Adrenal gland (tissue), 12 donors: ENCODE measurements around the gene PEF1. TPM values are rescaled to one million over a fixed set of nuclear protein-coding genes. Genes with fewer than 3 reads are reported as not detected.

ENCODE experiments used
- DNase-seq, 7 donors: peaks; one replicate each; pipeline ENCODE4 v3.0.0-alpha.2; 2019 to 2020
- H3K27ac ChIP-seq, 5 donors: fragments of 200-600 bp; sonication (generic) in 4 of 5; 1 replicate in 3 of 5; 2 replicates in 2 of 5; pipeline versions ENCODE4 v1.5.1 to v1.8.0; 2016 to 2020; ENCODE audit warnings: mild to moderate bottlenecking in 1 of 5
- H3K27me3 ChIP-seq: fragments of 200-600 bp; 2 replicates; pipeline ENCODE4 v1.8.0; 2021
- H3K36me3 ChIP-seq, 2 donors: fragments of 200-600 bp; replicated peaks in 1 of 2; 1 replicate in 1 of 2; 2 replicates in 1 of 2; pipeline versions ENCODE4 v1.5.1 to v1.8.0; 2018 to 2022
- H3K4me1 ChIP-seq, 2 donors: fragments of 200-600 bp; replicated peaks in 1 of 2; 1 replicate in 1 of 2; 2 replicates in 1 of 2; pipeline versions ENCODE4 v1.5.1 to v1.8.0; 2018 to 2021
- H3K4me3 ChIP-seq, 4 donors: fragments of 200-600 bp; sonication (generic) in 3 of 4; one replicate each; pipeline ENCODE4 v1.5.1; 2016 to 2018
- H3K9me3 ChIP-seq, 3 donors: fragments of 200-600 bp; sonication (generic) in 1 of 3; replicated peaks in 1 of 3; 1 replicate in 2 of 3; 2 replicates in 1 of 3; pipeline versions ENCODE4 v1.5.1 to v1.8.0; 2016 to 2021
- POLR2A ChIP-seq, 2 donors: fragments of 450-650 bp; IDR thresholded peaks; one replicate each; pipeline ENCODE4 v1.6.1; 2017; ENCODE audit warnings: antibody characterized with exemption in 2 of 2, mild to moderate bottlenecking in 2 of 2, moderate library complexity in 1 of 2
- WGBS, 4 donors: extraction: QIAGEN DNeasy Blood & Tissue Kit in 2 of 4; methylation state at CpG; one replicate each; pipeline versions ENCODE4 v1.1.5 to v1.1.7; 2013 to 2017; 5-methylcytosine and 5-hydroxymethylcytosine counted together
- intact Hi-C, 2 donors: fragments of 100-400 bp; cut with DNase I; formaldehyde crosslinking; loops; one replicate each; pipeline versions ENCODE4 v1.14.1 to v1.15.0; 2022 to 2023
- polyA plus RNA-seq, 3 donors: library from polyadenylated mRNA; stranded (reverse); fragments of 200-250 nt in 2 of 3; fragments of 350-450 nt in 1 of 3; fragmentation: Illumina TruSeq in 1 of 3; extraction: RNeasy Lipid Tissue Mini Kit (QIAGEN cat#74804) in 1 of 3; gene quantifications; one replicate each; pipeline ENCODE4 v1.2.3, GENCODE V29; 2013 to 2014
- total RNA-seq, 9 donors: library from RNA; depleted of rRNA in 4 of 9; stranded (reverse); fragments of >200 nt in 4 of 9; fragments of 120-200 nt in 1 of 9; fragmentation: NEBNext Ultra II Directional in 1 of 9; extraction: Animal tissue kit (Norgen Biotek cat#: 25700) in 1 of 9; gene quantifications; one replicate each; pipeline versions ENCODE4 v1.1.0 to v1.2.4, GENCODE V29; 2013 to 2023
- TF ChIP-seq, protein P1 (sequence below), 6 experiments: fragments of 450-650 bp in 4 of 6; fragments of 200-600 bp in 2 of 6; sonication (generic) in 1 of 6; IDR thresholded peaks; 1 replicate in 5 of 6; 2 replicates in 1 of 6; pipeline versions ENCODE4 v1.5.1 to v1.8.0; 2016 to 2021; ENCODE audit warnings: antibody characterized with exemption in 6 of 6, mild to moderate bottlenecking in 2 of 6, moderate library complexity in 1 of 6
- donor health status: healthy with polysubstance abuse.
- donor health status: Bipolar disorder and iron deficiency.
- donor health status: DM: yes; HTN: yes; CAD: no.
- donor health status: DM: no; HTN: no; CAD: no.
- donor health status: DM: no; HTN: no; CAD: no.
- donor health status: DM: yes; HTN: yes; CAD: no.

Gene PEF1
- total and polyA plus RNA-seq, 12 donors, result 58.2 to 132 (median 86.2) TPM

DNA sequence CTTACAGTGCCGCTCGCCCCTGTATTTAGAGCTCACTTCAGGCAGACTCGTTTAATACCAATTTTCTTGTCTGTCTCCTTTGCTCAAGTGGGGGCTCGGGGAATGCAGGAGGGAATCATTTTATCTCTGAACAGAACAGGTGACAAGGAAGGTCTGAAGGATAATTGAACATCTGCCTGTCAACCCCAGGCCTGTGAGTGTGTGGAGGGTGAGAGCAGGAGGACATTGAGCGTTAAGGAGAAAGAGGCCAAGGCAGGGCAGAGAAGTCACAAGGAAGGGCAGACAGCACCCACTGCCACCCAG lies 9.7 kb upstream of the PEF1 start:
- Histone ChIP-seq H3K36me3 (no peaks in the 10 kb centered on the region), H3K27ac (no peak overlapping the region), H3K4me1 (no peaks in the 10 kb centered on the region), H3K27me3 (no peaks in the 10 kb centered on the region), H3K9me3 (no peaks in the 10 kb centered on the region), H3K4me3 (no peak overlapping the region)
- no peak for TF ChIP-seq POLR2A (IDR thresholded peaks at IDR 0.05)
- TF ChIP-seq, protein P1, sequence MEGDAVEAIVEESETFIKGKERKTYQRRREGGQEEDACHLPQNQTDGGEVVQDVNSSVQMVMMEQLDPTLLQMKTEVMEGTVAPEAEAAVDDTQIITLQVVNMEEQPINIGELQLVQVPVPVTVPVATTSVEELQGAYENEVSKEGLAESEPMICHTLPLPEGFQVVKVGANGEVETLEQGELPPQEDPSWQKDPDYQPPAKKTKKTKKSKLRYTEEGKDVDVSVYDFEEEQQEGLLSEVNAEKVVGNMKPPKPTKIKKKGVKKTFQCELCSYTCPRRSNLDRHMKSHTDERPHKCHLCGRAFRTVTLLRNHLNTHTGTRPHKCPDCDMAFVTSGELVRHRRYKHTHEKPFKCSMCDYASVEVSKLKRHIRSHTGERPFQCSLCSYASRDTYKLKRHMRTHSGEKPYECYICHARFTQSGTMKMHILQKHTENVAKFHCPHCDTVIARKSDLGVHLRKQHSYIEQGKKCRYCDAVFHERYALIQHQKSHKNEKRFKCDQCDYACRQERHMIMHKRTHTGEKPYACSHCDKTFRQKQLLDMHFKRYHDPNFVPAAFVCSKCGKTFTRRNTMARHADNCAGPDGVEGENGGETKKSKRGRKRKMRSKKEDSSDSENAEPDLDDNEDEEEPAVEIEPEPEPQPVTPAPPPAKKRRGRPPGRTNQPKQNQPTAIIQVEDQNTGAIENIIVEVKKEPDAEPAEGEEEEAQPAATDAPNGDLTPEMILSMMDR (IDR thresholded peaks at IDR 0.05), result no peak
- 86 to 97% (median 91%) methylated on average over 5 of the region's 5 CpGs for WGBS, 4 donors
- intact Hi-C loops, result loop anchor here in 1 of 2 donors (10.0 kb wide), 1 partner anchor 410 kb away; no protein-coding TSS in a partner anchor
- DNase-seq, result no peak

DNA sequence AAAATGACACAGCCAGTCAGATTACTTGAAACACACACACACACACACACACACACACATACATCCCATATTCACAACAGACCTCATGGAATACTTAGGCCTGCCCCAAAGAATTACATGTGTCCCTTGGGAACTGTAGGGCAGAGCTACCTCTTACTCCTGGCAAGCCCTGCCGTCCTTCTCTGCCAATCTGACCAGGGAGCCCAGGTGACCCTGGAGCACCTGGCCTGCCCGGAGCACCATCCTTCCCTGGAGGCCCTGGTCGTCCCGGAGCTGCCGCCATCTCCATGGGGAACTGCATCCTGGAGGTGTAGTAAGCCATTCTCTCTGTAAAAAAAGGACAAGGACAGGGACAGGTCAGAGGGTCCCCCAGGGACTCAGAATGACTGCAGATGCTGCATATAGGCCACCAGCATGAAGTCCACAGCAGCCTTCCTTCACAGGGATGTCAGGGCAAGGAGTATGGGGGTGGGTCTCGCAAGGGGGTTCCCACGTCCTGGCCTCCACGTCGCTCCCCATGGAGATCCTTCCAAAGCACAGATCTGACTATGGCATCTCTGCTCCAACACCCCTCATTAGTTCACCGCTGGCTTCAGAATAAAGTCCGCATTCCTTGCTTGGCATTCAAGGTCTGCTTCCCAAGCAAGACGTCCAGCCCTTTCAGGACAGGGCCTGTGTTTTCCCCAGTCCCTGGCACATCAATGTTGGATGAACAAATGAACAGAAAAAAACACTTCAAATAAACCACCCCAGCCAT lies 9.2 kb upstream of the PEF1 start:
- H3K9me3 ChIP-seq, result no peaks in the 10 kb centered on the region
- 79 to 90% (median 87%) methylated on average over 10 to 12 of the region's 12 CpGs for WGBS, 4 donors
- no peaks in the 10 kb centered on the region for H3K36me3 ChIP-seq
- intact Hi-C loops, result loop anchor here in 1 of 2 donors (10.0 kb wide), 1 partner anchor 411 kb away; no protein-coding TSS in a partner anchor
- no peaks in the 10 kb centered on the region for H3K4me1 ChIP-seq
- H3K4me3 ChIP-seq, result no peak overlapping the region
- DNase-seq, result no peak
- H3K27me3 ChIP-seq, result no peaks in the 10 kb centered on the region
- TF ChIP-seq, protein P1 (IDR thresholded peaks at IDR 0.05), result no peak
- no peak for TF ChIP-seq POLR2A (IDR thresholded peaks at IDR 0.05)
- H3K27ac ChIP-seq, result no peak overlapping the region

DNA sequence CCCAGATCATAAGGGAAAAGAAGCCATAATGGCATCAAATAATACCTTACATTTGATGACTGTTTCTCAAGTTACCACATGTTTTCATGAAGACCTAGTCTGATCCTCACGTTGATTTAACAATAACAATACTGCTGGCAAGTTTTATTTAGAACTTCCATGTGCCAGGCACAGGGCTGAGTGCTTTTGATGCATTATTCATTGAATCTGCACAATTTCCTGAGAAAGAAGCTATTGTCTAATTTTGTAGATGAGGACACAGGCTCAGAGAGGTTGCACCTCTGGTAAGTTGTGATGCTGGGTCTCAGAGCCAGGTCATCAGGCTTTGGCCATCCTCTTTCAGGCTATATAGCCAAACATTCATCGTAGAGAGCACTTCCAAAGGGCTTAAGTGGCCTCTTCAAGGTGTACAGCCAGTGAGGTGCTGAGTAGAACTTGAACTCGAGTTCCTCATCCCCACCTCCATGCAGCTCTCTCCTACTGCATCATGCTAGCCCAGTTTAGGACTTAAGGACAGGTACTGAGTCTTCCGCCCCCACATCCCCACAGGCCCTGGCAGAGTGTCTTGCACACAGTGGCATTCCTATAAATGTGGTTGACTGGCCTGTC lies 8.3 kb upstream of the PEF1 start:
- H3K9me3 ChIP-seq, result no peaks in the 10 kb centered on the region
- TF ChIP-seq, protein P1 (IDR thresholded peaks at IDR 0.05), result no peak
- TF ChIP-seq POLR2A (IDR thresholded peaks at IDR 0.05), result no peak
- H3K27ac ChIP-seq, result no peak overlapping the region
- no peaks in the 10 kb centered on the region for H3K27me3 ChIP-seq
- intact Hi-C loops, result loop anchor here in 1 of 2 donors (10.0 kb wide), 1 partner anchor 412 kb away; no protein-coding TSS in a partner anchor
- H3K4me1 ChIP-seq, result no peaks in the 10 kb centered on the region
- no peaks in the 10 kb centered on the region for H3K36me3 ChIP-seq
- no peak overlapping the region for H3K4me3 ChIP-seq
- DNase-seq, result no peak
- 77 to 93% (median 88%) methylated on average over 3 to 4 of the region's 4 CpGs for WGBS, 4 donors

GRCh38 chr1:31651766-31652165 lies 7.1 kb upstream of the PEF1 start:
- Histone ChIP-seq H3K4me3 (no peak overlapping the region), H3K36me3 (no peaks in the 10 kb centered on the region), H3K9me3 (no peaks in the 10 kb centered on the region), H3K27ac (no peak overlapping the region), H3K4me1 (no peaks in the 10 kb centered on the region), H3K27me3 (no peaks in the 10 kb centered on the region)
- TF ChIP-seq, protein P1 (IDR thresholded peaks at IDR 0.05), result no peak
- TF ChIP-seq POLR2A (IDR thresholded peaks at IDR 0.05), result no peak
- 68 to 81% (median 79%) methylated on average over 6 of the region's 6 CpGs for WGBS, 4 donors
- intact Hi-C loops, result loop anchor here in 1 of 2 donors (10.0 kb wide), 1 partner anchor 413 kb away; no protein-coding TSS in a partner anchor
- no peak for DNase-seq
